NCI-H2196 (cell line): ENCODE measurements around the gene SLC7A6OS.

Experiments
- DNase-seq: peaks from one replicate; lab custom pipeline; 2025; ENCODE audit not compliant: unreplicated experiment; lab: John Stamatoyannopoulos, UW

The SLC7A6OS gene

DNA sequence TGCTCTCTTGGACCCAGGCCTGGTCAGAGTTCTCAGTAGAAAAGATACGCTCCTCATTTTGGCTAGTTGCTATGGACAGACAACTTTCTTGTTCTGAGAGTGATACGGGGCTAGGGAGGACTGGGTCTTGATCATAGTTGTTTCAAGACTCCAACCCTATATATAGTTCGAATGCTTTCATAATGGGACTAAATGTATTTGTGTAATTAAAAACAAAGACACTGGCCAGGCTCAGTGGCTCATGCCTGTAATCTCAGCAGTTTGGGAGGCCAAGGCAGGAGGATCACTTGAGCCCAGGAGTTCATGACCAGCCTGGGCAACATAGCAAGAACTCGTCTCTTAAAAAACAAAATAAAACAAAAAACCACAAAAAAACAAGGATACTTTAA is 28.7 kb downstream of the SLC7A6OS start:
- no peak for DNase-seq

DNA sequence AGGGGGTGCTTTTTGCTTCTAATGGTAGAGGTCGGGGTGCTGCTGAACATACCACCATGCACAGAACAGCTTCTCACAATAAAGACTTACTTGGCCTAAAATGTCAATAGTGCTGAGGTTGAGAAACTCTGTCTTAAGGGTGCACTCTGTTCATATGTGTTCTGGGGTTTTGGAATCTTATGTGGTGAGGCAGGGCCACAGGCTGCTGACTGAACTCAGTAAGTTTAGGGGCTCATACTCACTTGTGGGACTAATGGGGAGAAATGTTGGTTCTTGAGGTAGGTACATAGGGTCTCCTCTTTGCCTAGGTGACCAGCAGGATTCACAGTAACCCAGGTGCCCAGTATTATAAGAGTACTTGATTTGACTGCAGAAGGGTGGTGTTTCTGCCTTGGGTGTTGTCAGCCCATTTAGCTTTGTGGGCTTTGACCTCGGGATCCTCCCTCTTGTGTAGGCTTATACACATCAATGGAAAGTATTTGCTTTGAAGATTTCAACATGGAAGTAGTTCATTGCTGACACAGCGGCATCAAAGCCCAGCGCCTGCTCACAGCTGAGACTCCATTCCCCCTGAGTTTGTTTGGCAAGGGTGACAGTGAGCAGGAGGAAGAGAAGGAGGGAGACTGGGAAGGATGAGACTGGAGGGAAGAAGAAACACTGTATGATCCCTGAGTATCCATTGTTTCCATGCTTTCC is 29.2 kb downstream of the SLC7A6OS start:
- no peak for DNase-seq

DNA sequence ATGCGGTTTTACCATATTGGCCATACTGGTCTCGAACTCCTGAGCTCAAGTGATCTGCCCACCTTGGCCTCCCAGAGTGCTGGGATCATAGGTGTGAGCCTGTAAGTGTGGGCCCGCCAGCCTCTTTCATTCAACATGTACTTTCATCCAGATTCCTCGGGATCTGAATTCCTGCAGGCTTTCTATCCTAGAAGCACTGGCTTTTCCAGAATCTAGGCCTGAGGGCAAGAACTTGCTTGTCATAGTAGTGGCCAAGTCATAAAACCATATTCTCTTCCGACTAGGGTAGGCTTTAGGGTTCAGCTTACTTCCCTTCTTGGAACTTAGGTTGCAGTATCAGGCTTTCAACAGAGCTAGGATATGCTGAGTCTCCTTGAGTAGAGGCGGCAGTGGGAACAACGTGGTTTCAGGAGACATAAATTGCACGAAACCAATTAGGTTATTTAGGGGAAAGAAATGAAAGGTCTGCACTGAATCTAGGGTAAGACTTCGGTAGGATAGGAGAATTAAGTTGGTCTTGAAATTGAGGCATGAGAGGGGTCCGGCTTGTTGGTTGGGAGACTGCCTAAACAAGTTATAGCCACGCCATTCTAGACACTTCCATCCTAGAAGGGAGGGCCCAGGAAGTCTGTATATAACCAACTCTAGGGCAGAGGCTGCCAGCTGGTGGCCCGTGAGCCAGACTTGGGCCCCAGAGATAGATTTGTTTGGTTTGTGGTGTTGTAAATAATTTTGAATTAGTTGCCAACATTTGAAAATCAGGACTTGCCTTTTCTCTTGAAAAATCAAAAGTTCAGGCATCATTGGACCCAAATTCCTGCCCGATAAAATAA is 30.8 kb downstream of the SLC7A6OS start:
- no peak for DNase-seq

DNA sequence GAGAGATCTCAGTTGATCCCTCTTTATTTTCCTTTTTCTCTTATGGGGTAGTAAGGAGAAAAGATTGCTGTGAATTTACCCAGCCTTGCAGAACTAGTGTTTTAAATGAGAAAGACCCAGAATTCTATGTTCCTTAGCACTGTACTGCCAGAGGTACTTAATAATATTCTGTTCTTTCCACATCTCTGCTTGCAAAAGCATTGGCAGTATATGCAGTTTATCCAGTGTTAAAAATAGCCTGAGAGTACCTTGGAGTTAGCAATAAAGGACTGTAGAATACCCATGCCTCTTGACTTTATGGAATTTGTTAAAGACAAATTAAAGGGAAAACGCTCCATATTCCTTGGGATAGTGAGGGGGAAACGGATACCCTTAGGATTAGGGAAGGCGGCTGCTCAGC is 34.5 kb downstream of the SLC7A6OS start:
- DNase-seq = no peak

DNA sequence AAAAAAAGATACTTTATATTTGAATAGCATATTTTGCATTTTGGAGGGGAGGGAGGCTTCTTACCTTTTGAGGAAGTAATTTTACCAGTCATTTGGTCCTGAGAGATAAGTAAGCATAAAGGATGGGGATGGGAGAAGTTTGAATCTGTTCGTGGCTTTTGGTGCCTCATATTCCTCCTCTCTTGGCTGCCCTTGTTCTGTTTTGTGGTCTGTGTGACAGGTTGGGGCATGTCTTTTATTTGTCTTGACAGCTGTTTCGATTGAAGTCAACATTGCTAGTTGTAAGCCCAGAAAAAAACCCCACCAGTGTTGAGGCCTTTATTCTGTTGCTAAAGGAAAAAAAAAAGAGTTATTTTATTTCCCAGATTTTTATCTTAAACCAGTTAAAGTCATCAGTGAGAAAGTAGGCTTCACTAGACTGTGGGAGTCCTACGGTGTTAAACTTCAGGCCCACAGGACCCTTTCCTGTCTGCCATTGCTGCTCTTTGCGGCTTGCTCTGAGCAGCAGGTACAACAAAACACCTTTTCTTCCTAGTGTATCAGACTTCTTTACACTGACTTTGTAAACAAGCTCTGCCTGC is 35.0 kb downstream of the SLC7A6OS start:
- peak; percentile 35 for DNase-seq

DNA sequence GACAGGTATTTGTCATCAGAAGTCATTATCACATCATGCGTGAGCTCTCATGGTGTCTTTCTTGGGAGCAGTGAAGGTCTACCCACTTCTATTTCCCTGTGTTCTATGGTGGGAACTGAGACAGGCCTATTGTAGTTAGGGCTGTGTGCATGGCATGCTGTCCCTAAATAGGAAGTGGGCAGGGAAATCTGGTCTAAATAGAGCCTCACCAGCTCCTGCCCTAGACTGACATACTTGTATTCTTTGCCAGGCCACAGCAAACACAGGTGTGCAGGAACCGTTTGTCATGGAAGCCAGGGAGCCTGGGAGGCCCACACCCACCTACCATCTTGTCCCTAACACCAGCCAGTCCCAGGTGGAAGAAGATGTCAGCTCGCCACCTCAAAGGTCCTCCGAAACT is 36.3 kb downstream of the SLC7A6OS start:
- no peak for DNase-seq

DNA sequence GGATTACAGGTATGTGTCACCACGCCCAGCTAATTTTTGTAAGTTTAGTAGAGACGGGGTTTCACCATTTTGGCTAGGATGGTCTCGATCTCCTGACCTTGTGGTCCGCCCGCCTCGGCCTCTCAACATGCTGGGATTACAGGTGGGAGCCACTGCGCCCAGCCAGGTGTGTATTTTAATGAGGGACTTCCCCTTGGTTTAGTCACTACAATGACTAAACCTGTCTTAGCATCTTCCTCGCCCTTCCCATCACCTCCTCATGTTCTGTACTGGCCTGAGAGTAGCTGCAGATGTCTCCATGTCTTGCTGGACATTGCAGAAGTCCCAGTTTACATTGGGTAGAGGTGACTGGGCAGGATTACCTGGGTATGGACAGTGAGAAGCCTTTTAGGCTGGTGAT is 36.9 kb downstream of the SLC7A6OS start:
- no peak for DNase-seq

DNA sequence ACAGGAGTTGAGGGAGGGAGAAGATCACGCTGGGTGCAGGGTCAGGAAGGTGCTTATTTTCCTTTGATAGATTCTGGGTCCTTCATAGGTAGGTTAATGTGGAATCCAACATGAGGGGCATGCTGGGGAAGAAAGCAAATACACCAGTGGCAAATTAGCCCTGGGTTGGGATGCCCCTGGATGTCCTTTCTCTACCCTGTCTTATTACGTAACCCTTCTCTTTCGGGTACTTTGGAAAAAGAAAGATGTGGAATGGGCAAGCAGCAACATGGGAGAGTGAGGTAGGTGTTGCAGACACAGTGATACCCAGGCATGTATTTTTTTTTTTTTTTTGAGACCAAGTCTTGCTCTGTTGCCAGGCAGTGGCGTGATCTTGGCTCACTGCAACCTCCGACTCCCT is 37.3 kb downstream of the SLC7A6OS start:
- no peak for DNase-seq

DNA sequence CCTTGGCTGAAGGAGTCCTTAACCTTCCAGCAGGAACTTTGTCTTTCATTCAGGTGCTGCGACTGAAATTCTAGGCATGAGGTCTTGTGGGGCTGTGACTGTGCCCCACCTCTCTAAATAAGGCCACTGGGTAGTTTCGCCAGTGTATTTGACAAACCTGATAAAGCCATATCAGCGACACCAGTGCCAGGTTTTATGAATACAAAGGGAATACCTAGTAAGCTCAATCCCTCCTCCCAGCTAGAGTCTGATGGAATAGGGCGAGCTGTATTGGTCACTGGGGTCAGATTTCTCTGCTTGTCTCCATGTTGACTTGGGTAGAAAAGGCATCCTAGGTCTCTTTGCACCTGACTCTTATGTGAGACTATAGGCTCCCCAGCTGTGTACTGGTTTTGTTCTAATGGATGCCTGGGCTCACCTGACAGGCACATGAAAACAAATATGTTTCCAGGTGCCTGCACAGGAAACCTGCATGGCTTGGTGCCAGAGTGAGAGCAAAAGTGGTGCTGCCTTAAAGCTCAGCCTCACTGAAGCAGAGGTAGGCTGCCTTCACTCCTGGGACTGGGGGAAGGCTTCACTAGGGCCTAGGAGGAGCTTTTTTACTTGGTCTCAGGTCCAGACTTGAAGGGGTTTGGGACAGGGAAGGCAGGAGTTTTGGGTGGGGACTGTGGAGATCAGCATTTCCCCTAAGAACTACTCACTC is 38.1 kb downstream of the SLC7A6OS start:
- DNase-seq = peak; percentile 65

DNA sequence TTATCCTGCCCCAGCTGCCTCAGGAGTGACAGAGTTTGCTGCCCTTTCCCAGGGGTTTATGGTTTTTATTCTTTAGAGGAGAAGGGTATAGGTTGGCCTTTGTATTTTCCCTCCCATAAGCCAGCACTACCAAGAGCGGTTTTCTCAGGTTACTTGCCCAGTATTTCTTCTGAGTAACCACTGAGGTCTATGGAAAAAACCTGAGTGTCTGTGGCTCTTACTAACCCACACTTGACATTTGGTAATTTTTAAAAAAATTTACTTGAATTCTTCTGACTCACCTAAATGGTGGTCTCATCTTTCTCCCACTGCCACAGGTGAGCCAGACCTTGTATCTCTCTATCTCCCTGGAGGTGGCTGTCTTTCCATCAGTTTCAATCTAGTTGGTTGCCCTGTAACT is 40.4 kb downstream of the SLC7A6OS start:
- no peak for DNase-seq

DNA sequence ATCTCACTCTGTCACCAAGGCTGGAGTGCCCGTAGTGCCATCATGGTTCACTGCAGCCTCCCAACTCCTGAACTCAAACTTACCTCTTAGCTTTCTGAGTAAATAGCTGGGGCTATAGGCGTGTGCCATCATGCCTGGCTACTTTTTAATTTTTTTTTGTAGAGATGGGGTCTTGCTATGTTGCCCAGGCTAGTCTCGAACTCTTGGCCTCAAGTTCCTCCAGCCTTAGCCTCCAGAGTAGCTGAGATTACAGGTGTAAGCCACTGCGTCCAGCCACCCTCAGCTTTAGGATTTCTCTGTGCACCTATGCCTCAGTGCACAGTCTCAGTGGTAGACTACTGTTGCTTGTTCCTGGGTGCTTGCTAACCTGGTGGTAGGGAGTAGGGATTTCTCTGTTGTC is 41.0 kb downstream of the SLC7A6OS start:
- DNase-seq = no peak

DNA sequence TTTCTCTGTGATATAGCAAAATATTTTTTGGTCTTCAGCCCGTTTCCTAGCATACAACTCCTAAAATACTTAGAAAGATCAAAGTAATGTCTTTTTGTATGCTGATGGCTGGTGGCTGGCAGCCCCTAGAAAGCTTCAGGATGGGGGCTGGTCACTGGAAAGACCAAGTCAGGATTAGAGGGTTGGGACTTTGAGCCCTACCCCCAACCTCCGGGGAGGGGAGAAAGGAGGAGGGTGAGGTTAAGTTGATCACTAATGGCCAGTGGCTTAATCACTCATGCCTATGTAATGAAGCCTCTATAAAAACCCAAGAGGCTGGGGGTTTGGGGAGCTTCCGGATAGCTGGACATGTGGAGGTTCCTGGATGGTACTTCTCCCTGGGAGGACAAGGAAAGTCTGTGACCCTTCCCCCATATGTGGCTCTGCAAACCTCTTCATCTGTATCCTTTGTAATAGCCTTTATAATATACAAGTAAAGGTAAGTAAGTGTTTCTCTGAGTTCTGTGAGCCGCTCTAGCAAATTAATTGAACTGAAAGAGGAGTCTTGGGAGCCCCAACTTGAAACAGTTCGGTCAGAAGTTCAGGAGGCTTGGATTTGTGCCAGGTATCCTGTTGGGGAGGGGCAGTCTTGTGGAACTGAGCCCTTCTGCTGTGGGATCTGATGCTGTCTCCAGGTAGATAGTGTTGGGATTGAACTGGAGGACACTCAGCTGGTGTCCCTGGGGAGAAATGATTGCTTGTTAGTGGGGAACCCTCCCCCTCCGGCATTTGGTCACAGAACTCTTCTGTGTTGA is 42.9 kb downstream of the SLC7A6OS start:
- no peak for DNase-seq

DNA sequence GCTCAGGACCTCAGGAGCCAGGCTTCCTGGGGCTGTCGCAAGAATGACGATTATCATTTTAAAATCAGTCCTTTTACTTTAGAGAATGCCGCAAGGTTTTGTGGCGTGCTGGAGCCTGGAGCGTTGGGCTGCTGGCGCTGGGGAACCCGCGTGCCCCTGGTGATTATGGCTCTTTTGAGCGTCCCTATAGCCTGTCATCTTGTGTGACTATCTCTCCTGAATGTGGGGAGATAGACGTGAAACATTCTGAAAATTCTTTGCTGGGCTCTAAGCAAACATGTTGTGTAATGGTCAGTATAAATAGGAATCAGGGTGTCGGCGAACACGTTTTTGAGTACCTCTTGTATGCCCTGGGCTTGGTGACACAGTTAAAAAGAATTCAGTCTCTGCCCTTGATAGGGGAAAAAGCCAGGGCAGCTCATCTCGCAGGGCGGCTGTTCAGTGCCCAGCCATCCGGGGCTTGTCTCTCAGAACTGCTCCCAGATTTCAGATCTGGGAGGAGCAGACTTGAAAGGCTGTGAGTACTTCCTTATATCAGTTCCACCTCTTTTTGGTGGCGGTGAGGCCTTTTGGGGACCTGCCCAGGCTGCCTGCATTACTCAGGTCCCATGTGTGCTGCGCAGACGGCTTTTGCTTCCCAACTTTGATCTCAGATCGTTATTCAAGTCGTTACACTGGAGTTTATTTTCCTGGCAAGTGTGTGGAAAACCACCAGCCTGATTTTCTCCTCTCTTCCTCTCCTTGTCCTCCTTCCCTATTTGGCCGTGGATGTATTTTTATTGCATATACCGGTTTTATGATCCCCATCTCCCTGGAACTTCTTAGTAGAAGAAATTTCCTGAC is 45.4 kb downstream of the SLC7A6OS start:
- peak; percentile 11 for DNase-seq

DNA sequence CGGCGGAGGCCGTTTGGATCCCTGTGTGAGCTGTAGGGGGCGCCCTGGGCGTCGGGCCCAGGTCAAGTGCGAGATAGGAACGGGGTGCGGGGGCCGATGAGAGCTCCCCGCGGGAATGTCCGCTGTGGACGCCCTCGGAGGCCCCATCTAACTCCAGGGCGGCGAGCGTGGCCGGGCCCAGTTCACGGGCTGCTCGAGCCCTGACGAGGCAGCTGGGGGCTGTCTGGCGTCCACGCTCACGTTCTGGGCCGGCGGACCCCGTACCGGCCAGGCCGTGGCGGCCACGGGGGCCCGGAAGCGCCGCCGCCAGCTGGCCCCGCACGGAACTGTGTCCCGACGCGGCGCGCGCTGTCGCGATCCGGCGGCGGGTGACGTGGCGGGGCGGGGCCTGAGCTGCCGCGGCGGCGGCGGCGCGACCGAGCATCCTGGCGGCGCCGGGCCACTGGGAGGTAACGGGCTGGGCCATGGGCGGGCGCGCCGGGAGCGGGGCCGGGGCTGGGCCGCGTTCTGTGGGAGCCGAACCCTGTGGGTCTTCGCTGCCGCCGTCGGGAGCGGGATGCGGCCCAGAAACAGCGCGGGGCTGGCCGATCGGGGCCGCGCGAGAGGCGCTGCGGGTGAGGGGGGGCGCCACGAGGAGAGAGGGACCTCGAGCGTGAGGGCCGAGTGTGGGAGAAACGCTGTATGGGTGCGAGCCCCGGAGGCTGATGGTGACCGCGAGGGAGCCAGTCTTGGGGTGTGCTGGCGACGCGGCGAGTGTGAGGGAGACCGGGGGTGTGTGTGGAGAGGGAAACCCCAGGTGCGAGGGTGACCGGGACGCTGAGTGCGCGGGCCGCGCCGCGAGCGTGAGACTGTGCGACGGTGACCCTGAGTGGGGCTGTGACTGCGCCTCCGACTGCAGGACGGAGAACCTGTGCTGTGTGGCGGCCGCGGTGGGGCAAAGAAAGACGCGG is 46.3 kb downstream of the SLC7A6OS start, which contains the start of gene SLC7A6:
SLC7A6 (plus strand) TSS at position 399 of the 950 bp plus-strand sequence. CDS start 10,201 bp downstream, outside the sequence.
- DNase-seq = peak; percentile 27

DNA sequence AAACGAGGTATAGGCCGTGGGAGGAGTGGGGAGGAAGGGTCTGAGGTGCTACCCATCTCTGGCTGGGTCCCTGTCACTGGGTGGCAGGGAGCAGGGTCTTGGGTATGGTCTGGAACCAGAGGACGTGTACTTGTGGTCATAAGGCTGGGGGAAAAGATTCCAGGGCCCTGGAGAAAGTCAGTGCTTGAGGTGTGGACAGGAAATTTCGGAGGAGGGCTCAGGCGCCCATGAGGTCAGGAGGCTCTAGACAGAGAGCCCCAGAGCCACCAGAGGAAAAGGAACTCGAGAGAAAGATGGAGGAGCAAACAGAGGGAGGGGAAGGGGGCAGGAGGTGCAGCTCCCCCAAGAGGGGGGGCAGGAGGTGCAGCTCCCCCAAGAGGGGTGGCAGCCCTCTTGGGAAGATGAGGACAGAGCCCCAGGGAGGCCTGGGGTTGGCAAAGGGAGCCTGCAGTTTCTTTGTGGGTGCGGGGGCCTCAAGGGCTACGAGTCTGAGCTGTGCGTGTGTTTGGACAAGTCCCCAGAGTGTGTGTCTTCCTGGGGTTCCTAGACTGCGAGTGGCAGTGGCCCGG is 47.1 kb downstream of the SLC7A6OS start:
- no peak for DNase-seq

DNA sequence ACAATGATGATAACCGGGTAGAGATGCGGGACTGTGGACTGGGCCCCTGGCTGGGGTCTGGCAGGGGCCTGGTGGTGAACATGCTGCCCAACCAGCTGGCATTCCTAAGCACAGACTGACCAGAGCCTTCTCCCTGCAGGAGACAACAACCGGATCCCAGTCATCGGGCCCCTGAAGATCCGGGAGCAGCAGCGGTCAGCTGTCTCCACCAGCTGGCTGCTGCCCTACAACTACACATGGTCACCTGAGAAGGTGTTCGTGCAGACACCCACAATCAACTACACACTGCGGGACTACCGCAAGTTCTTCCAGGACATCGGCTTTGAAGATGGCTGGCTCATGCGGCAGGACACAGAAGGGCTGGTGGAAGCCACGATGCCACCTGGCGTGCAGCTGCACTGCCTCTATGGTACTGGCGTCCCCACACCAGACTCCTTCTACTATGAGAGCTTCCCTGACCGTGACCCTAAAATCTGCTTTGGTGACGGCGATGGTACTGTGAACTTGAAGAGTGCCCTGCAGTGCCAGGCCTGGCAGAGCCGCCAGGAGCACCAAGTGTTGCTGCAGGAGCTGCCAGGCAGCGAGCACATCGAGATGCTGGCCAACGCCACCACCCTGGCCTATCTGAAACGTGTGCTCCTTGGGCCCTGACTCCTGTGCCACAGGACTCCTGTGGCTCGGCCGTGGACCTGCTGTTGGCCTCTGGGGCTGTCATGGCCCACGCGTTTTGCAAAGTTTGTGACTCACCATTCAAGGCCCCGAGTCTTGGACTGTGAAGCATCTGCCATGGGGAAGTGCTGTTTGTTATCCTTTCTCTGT is 51.5 kb downstream of the SLC7A6OS start:
- DNase-seq = no peak
